ENCODE results near the gene ULK3.

The ULK3 gene

DNA sequence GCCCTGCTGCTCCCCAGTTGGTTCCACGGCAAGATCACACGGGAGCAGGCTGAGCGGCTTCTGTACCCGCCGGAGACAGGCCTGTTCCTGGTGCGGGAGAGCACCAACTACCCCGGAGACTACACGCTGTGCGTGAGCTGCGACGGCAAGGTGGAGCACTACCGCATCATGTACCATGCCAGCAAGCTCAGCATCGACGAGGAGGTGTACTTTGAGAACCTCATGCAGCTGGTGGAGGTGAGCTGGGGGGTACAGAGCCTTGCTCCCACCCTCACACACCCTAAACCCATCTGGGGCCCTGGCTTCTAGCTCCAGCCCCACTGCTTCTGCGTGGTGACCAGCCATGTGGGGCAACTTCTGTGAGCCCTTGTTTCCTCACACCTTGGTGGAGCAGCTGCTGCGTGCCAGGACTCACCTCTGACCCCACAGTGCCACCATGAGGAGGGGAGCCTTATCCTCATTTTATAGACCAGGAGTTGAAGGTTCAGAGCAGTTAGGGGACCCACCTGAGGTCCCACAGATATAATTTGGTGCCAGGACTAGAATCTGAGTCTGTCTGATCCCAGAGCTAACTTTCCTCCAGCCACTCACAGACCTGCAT lies 43.6 kb downstream of the ULK3 start:
- DNase-seq (ENCODE audit: low read depth in 2 of 2) = no peak

DNA sequence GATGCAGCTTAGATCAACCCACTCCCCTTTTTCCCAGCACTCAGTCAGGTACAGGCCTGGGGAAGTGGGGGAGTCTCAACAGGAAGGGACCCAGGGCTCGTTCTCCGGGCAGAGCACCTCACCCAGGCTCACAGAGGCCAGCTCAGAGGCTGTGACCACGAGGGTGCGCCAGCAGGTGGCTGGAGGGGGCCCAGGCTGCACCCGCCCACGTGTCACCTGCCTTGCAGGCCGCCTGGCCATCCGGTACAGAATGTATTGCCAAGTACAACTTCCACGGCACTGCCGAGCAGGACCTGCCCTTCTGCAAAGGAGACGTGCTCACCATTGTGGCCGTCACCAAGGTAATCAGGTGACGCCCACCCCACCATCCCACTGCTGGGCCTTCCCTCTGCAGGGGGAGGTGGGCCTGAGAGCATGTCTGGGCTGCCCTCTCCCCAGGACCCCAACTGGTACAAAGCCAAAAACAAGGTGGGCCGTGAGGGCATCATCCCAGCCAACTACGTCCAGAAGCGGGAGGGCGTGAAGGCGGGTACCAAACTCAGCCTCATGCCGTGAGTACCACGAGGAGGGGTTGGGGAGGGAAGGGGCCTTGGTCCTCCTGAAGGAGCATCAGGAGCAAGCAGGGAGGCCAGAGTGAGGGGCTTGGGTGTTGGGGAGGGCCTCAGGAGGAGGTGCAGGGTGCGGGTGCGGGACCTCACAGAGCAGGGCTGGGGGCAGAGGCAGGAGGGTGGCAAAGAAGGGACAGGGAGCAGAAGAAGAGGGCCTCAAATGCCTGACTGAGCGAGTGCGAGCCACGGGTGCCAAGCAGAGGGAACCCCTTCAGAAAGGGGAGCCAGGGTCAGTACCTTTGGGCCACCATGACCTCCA lies 44.3 kb downstream of the ULK3 start:
- no peak for DNase-seq (ENCODE audit: low read depth in 2 of 2)

DNA sequence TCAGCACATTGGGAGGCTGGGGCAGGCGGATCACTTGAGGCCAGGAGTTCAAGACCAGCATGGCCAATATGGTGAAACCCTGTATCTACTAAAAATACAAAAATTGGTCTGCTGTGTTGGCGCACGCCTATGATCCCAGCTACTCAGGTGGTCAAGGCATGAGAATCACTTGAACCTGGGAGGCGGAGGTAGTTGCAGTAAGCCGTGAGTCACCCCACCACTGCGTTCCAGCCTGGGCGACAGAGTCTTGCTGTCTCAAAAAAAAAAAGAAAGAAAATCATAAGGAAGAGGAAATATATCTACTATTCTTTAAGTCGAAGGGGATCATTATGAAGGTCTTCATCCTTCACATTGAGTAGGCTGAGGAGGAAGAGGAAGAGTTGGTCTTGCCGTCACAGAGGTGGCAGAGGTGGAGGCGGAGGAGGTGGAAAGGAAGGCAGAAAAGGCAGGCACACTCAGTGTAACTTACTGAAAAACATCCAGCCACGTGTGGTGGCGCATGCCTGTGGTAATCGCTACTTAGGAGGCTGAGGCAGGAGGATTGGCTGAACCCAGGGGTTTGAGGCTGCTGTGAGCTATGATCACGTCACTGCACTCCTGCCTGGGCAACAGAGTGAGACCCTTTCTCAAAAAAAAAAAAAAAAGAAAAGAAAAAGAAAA lies 46.9 kb downstream of the ULK3 start:
- no peak for DNase-seq (ENCODE audit: low read depth in 2 of 2)

- no peak for DNase-seq (ENCODE audit: low read depth in 2 of 2)
Measured at GRCh38 chr15:74794970-74795349, 48.0 kb downstream of the ULK3 start.

- DNase-seq (ENCODE audit: low read depth in 2 of 2) = no peak
Measured at GRCh38 chr15:74794248-74794969, 48.5 kb downstream of the ULK3 start.

DNA sequence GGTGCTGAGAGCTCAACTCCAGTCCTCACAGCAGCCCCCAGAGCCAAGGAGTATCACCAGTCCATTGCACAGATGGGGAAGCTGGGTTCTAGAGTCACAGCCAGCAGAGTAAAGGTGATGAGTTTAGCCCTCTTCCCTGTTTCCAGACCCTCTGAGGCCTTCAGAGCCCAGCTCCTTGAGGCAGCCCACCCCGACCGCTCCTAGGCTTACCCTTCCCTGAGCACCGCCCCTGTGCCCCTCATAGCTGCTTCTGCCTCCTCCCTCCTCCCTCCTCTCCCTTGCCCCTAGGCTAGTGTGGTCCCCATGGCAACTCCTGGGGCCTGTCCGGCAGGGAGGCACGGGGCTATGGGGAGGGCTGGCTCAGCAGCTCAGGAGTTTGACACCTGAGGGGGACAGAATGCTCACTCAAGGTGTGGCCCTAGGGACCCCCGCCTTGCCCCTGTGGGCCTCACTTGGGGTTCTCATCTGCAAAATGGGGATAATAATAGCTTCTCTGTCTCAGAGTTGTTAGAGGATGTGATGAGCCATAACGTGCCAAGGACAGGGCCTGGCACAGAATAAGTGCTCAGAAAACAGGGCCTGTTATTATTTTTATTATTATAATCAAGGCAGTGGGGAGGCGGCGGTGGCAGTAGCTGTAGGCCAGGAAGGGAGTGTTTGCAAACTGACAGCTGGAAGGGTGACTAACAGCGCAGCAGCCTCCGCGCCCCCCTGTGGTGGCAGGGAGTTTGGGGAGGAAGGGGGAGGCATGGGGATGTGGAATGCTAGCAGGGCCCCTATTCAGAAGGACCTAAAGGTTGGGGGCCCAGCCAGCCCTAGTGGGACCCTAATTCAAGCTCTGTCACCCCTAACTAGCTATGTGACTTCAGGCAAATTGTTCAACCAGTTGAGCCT lies 49.6 kb downstream of the ULK3 start:
- no peak for DNase-seq (ENCODE audit: low read depth in 2 of 2)

- DNase-seq (ENCODE audit: low read depth in 2 of 2) = no peak
Measured at GRCh38 chr15:74792227-74793016, 50.5 kb downstream of the ULK3 start.

GRCh38 chr15:74791667-74792066 lies 51.3 kb downstream of the ULK3 start:
- no peak for DNase-seq (ENCODE audit: low read depth in 2 of 2)

DNA sequence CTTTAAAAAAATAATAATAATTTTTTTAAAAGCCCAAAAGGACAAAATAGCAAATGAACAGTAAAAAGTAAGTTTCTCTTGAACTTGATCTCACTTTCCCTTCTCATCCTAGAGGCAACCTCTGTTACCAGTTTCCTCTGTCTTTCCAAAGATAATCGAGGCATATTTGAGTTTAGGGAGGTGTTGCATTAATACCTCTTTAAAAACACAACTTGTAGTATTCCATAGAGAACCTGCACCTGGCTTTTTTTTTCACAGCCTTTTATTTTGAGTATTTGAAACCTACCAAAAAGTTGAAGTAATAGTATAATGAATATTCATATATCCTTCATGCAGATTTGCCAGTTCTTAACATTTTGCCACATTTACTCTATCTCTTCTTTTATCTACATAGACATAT lies 51.9 kb downstream of the ULK3 start:
- no peak for DNase-seq (ENCODE audit: low read depth in 2 of 2)

- DNase-seq (ENCODE audit: low read depth in 2 of 2) = no peak
Measured at GRCh38 chr15:74790080-74790916, 52.7 kb downstream of the ULK3 start.

DNA sequence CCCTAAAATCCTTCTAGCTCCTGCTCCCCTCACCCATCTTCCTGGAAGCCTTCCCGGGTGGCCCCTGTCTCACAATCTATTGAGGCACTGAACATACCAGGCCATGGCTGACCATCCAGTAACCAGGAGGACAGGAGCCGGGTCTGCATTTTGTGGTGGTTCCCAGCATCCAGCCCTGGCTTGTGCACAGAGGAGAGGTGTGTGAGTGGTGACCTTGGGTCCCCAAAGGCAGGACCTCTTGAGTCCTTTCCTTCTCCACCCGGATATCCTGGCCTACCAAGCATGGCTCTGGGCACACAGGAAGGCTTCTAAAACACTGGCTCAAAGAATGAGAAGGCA lies 53.2 kb downstream of the ULK3 start:
- DNase-seq (ENCODE audit: low read depth in 2 of 2) = no peak

DNA sequence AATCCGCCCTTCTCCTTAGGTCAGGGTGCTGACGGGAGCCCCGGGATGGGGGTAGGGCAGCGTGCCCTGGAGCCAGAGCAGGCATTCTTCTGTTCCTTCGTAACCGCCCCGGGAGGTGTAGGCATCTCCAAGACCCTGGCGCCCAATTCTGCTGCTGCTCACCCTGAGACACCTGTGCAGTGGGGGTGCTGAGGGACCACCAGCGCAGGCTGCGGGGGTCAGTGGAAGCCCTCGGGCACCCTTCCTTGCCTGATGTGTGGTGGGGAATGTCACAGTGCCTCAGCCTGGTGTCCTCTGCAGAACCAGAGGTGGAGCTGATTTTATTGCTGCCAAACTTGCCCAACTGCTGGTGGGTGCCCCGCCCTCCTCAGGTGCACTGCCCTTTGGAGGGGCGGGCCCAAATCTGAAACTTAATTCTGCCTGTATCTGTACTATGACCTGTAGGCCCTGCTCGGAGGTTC lies 53.8 kb downstream of the ULK3 start:
- DNase-seq (ENCODE audit: low read depth in 2 of 2) = no peak

DNA sequence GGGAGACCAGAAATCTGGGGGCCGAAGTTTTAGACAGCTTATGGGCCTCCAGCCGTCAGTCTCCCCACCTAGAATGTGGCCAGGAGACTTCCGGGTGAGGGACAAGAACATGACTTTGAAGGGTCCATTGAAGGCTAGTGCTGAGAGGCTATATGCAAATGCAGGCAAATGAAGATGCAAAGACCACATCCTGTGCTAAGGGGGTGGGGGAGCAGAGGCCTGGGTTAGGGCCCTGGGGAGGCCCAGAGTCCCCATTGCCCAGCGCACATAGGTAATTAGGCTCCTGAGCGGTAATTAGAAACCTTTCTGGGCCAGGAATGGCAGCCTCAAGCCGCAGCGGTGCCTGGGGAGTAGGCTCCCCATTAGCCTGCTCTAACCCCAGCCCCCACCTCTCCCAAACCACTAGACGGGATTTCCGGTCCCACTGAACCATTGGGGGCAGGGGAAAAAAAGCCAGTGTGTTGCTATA lies 54.2 kb downstream of the ULK3 start:
- no peak for DNase-seq (ENCODE audit: low read depth in 2 of 2)

DNA sequence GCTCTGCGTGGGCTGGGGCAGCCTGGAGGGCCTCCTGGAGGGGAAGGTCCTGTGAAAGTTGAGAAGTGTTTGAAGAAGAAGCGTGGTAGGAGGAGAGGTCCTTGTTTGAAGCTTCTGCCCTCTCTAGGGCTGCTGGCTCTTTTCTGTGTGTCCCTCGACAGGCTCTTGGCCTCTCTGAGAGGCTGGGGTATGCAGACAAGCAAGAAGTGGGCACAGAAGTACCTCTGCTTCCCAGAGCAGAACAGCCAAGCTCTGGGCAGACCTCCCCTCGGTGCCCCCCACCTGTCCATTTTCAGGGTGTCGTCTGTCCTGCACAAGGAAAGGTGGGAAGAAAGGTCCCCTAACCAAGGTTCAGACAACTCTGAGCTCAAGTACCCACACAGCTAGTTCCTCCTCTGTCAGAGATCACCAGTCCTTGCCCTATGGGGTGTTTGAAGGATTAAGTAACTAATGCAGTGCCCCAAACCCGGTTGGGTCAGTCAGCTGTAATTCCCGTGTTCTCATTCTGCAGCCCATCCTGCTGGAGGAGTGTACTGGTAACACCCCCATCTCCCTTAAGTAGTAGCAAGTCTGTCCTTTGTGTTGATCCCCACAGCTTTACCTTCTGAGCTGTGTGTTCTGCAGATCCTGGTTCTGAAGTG lies 54.8 kb downstream of the ULK3 start:
- DNase-seq (ENCODE audit: low read depth in 2 of 2) = no peak

- DNase-seq (ENCODE audit: low read depth in 2 of 2) = peak; percentile 92
Measured at GRCh38 chr15:74787251-74788041, 55.5 kb downstream of the ULK3 start.

DNA sequence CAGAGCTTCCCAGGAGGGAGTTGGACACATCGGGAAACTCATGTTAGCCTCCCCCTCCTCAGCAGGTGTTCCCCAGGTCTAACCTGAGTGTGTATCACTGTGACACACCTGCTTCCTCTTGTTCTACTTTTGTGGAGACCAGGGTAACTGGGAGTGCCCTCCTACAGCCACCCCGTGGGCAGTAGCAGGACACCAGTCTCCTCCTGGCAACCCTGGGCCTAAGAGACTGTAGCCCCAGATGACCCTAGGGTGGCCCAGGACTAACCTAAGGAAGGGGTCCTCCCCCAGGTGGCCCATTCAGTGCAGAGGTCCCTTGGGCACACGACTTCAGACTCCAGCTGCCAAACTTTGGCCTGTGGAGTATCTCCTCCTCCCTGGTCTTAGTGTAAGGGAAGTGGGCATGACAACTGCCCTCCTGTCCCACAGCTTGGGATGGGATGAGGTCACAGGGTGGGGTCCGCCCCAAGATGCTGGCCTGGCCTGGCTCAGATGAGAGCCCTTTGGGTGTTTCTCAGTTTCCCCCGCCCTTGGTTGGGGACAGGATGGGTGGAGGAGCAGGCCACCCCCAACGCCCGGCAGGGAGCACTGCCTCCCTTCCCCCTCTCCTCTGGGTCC lies 56.3 kb downstream of the ULK3 start:
- DNase-seq (ENCODE audit: low read depth in 2 of 2) = no peak
